CD14-positive monocyte (primary cell): ENCODE data around the gene FYTTD1. TPM values are rescaled to one million over a fixed set of nuclear protein-coding genes. Genes with fewer than 3 reads are reported as not detected.

Experiments used
- DNase-seq, 3 donors: peaks; one replicate each; pipeline ENCODE4 v3.0.0-alpha.2; 2011 to 2022
- H2AFZ ChIP-seq: 2 replicates; pipeline ENCODE4 v1.6.0; 2012; ENCODE audit warnings: mild to moderate bottlenecking, low read depth, low read length, inconsistent platforms; ENCODE audit not compliant: insufficient read depth, poor library complexity, severe bottlenecking
- H3K27ac ChIP-seq, 2 donors: 1 replicate in 1 of 2; 2 replicates in 1 of 2; pipeline ENCODE4 v1.5.1; 2012 to 2013; ENCODE audit warnings: low read length in 2 of 2, control low read depth in 1 of 2, inconsistent platforms in 1 of 2, low read depth in 1 of 2, mild to moderate bottlenecking in 1 of 2
- H3K27me3 ChIP-seq, 2 donors: one replicate each; pipeline versions ENCODE4 v1.6.0 to v1.6.1; 2011 to 2013; ENCODE audit warnings: low read length in 2 of 2; ENCODE audit not compliant: control insufficient read depth in 2 of 2, insufficient read depth in 2 of 2
- H3K36me3 ChIP-seq, 2 donors: replicated peaks in 1 of 2; 1 replicate in 1 of 2; 2 replicates in 1 of 2; pipeline versions ENCODE4 v1.5.1 to v1.6.1; 2012 to 2013; ENCODE audit warnings: low read length in 2 of 2, control low read depth in 1 of 2, inconsistent platforms in 1 of 2, mild to moderate bottlenecking in 1 of 2; ENCODE audit not compliant: insufficient read depth in 2 of 2, control insufficient read depth in 1 of 2
- H3K4me1 ChIP-seq, 2 donors: 1 replicate in 1 of 2; 2 replicates in 1 of 2; pipeline versions ENCODE4 v1.5.1 to v1.6.1; 2012 to 2013; ENCODE audit warnings: low read length in 2 of 2, control low read depth in 1 of 2, inconsistent platforms in 1 of 2, mild to moderate bottlenecking in 1 of 2, moderate library complexity in 1 of 2; ENCODE audit not compliant: insufficient read depth in 2 of 2, control insufficient read depth in 1 of 2
- H3K4me2 ChIP-seq: replicated peaks from 2 replicates; pipeline ENCODE3; 2012; ENCODE audit warnings: low read length, moderate library complexity, mild to moderate bottlenecking; ENCODE audit not compliant: poor library complexity, severe bottlenecking; ENCODE audit errors: extremely low read depth
- H3K4me3 ChIP-seq, 3 experiments: fragments of 200-600 bp in 1 of 3; sonication (generic) in 1 of 3; replicated peaks in 1 of 3; 1 replicate in 2 of 3; 2 replicates in 1 of 3; pipeline ENCODE4 v1.5.1; 2011 to 2013; ENCODE audit warnings: low read length in 3 of 3, mild to moderate bottlenecking in 3 of 3, control low read depth in 2 of 3, low read depth in 2 of 3, inconsistent platforms in 1 of 3, moderate library complexity in 1 of 3
- H3K79me2 ChIP-seq: 2 replicates; pipeline ENCODE4 v1.6.0; 2012; ENCODE audit warnings: mild to moderate bottlenecking, control low read depth, inconsistent platforms, low read length, moderate library complexity; ENCODE audit not compliant: insufficient read depth
- H3K9ac ChIP-seq: 2 replicates; pipeline ENCODE4 v1.6.0; 2017; ENCODE audit warnings: low read length, mild to moderate bottlenecking; ENCODE audit not compliant: insufficient read depth, poor library complexity, severe bottlenecking
- H3K9me3 ChIP-seq, 2 donors: replicated peaks in 1 of 2; 1 replicate in 1 of 2; 2 replicates in 1 of 2; pipeline versions ENCODE4 v1.5.1 to v1.6.1; 2012 to 2013; ENCODE audit warnings: low read length in 2 of 2, control low read depth in 1 of 2; ENCODE audit not compliant: control insufficient read depth in 1 of 2, insufficient read depth in 1 of 2
- H4K20me1 ChIP-seq: 2 replicates; pipeline ENCODE4 v1.6.0; 2012; ENCODE audit warnings: mild to moderate bottlenecking, low read length, control low read depth, moderate library complexity; ENCODE audit not compliant: insufficient read depth
- H3K27ac Mint-ChIP-seq, 7 donors: one replicate each; pipeline ENCODE4 v1.8.0; 2020; ENCODE audit warnings: mild to moderate bottlenecking in 7 of 7, mixed read lengths in 7 of 7, moderate library complexity in 6 of 7, inconsistent platforms in 2 of 7
- H3K27me3 Mint-ChIP-seq, 3 donors: one replicate each; pipeline ENCODE4 v1.8.0; 2021 to 2022; ENCODE audit warnings: low read depth in 3 of 3, mild to moderate bottlenecking in 3 of 3, mixed read lengths in 3 of 3, moderate library complexity in 3 of 3, inconsistent platforms in 1 of 3
- H3K36me3 Mint-ChIP-seq, 2 donors: one replicate each; pipeline ENCODE4 v1.8.0; 2020; ENCODE audit warnings: mixed read lengths in 2 of 2, inconsistent platforms in 1 of 2, mild to moderate bottlenecking in 1 of 2
- H3K4me1 Mint-ChIP-seq: one replicate; pipeline ENCODE4 v1.8.0; 2020; ENCODE audit warnings: mild to moderate bottlenecking, mixed read lengths
- H3K4me3 Mint-ChIP-seq, 2 donors: one replicate each; pipeline ENCODE4 v1.8.0; 2020; ENCODE audit warnings: mild to moderate bottlenecking in 2 of 2, mixed read lengths in 2 of 2, moderate library complexity in 1 of 2
- H3K9me3 Mint-ChIP-seq, 7 donors: one replicate each; pipeline ENCODE4 v1.8.0; 2020 to 2022; ENCODE audit warnings: mixed read lengths in 7 of 7, mild to moderate bottlenecking in 6 of 7, moderate library complexity in 6 of 7, inconsistent platforms in 2 of 7
- CTCF ChIP-seq: fragments of 200-600 bp; IDR thresholded peaks from one replicate; pipeline ENCODE4 v1.8.0; 2022; ENCODE audit warnings: antibody characterized with exemption, mild to moderate bottlenecking
- WGBS: methylation state at CpG from one replicate; pipeline ENCODE4 v1.1.5; 2013; ENCODE audit warnings: missing lambda C conversion rate; ENCODE audit not compliant: insufficient coverage; 5-methylcytosine and 5-hydroxymethylcytosine counted together
- intact Hi-C, 2 donors: fragments of 100-400 bp; cut with micrococcal nuclease; formaldehyde crosslinking; loops; one replicate each; pipeline versions ENCODE4 v1.15.0 to v1.15.1; 2023
- polyA plus RNA-seq, 3 donors: library from polyadenylated mRNA; depleted of rRNA in 1 of 3; unstranded in 2 of 3; stranded (reverse) in 1 of 3; fragments of 300-500 nt in 2 of 3; fragments of >200 nt in 1 of 3; fragmentation: Illumina TruSeq in 2 of 3; gene quantifications; 1 replicate in 2 of 3; 2 replicates in 1 of 3; pipeline ENCODE4 v1.2.3, GENCODE V29; 2012 to 2021

Gene FYTTD1
- polyA plus RNA-seq, 3 donors: 11.5 to 73.2 (median 59.4) TPM

- intact Hi-C loops: no loop called here
- Mint-ChIP-seq H3K27ac (peak within 1 kb of the TSS; percentile 96 to 99 (median 97)), H3K9me3 (no peaks in the 10 kb centered on the region), H3K4me1 (peaks cover 35% of the 10 kb centered on the region), H3K36me3 (no peaks in the 10 kb centered on the region), H3K4me3 (peak within 1 kb of the TSS; percentile 87 to 97), H3K27me3 (no peaks in the 10 kb centered on the region)
- H3K4me3 ChIP-seq: peak within 1 kb of the TSS; percentile 79 to 96 (median 85)
- peak within 1 kb of the TSS; percentile 97 for H2AFZ ChIP-seq
- peak within 1 kb of the TSS; percentile 98 for H3K9ac ChIP-seq
- H4K20me1 ChIP-seq: peaks cover 13% of the 10 kb centered on the region
- H3K79me2 ChIP-seq: peaks cover 50% of the 10 kb centered on the region
- H3K36me3 ChIP-seq: peaks cover 0 to 5% of the 10 kb centered on the region in 2 donors
- H3K4me2 ChIP-seq: peak within 1 kb of the TSS; percentile 78
- H3K9me3 ChIP-seq: no peaks in the 10 kb centered on the region
- under 1% methylated on average over 83 of the region's 83 CpGs for WGBS
- peaks cover 8 to 25% of the 10 kb centered on the region in 2 donors for H3K4me1 ChIP-seq
- DNase-seq: peak; percentile 66 to 75 (median 67)
- H3K27ac ChIP-seq: peak within 1 kb of the TSS; percentile 86 to 98
- H3K27me3 ChIP-seq: no peaks in the 10 kb centered on the region
- TF ChIP-seq CTCF: no peak
Measured at GRCh38 chr3:197791113-197791891, 41.6 kb downstream of the FYTTD1 start, which contains the start of gene LRCH3. Gene LRCH3 (plus strand): TSS chr3:197791254. CDS start chr3:197791279, 25 bp downstream.

- H3K79me2 ChIP-seq: peaks cover 57% of the 10 kb centered on the region
- Mint-ChIP-seq H3K9me3 (no peaks in the 10 kb centered on the region), H3K27ac (peak overlapping the region; percentile 86 to 97 (median 94)), H3K4me1 (peaks cover 36% of the 10 kb centered on the region), H3K27me3 (no peaks in the 10 kb centered on the region), H3K36me3 (no peaks in the 10 kb centered on the region), H3K4me3 (peak overlapping the region; percentile 87 to 97)
- WGBS: 0% methylated on average over 10 of the region's 25 CpGs
- peak overlapping the region; percentile 98 for H3K9ac ChIP-seq
- H3K9me3 ChIP-seq: no peaks in the 10 kb centered on the region
- peak in 2 of 3 donors; percentile 14 to 23 for DNase-seq
- peak overlapping the region; percentile 86 to 98 for H3K27ac ChIP-seq
- H2AFZ ChIP-seq: peak overlapping the region; percentile 97
- H3K36me3 ChIP-seq: peaks cover 0 to 5% of the 10 kb centered on the region in 2 donors
- H3K4me2 ChIP-seq: peak overlapping the region; percentile 78
- no peaks in the 10 kb centered on the region for H3K27me3 ChIP-seq
- peaks cover 8 to 25% of the 10 kb centered on the region in 2 donors for H3K4me1 ChIP-seq
- H4K20me1 ChIP-seq: peaks cover 21% of the 10 kb centered on the region
- no peak for TF ChIP-seq CTCF
- peak overlapping the region; percentile 79 to 96 (median 85) for H3K4me3 ChIP-seq
- intact Hi-C loops: no loop called here
Measured at GRCh38 chr3:197791892-197792647, 42.4 kb downstream of the FYTTD1 start.
